Measurements from ENCODE around the gene ADGRB3. TPM values are rescaled to one million over a fixed set of nuclear protein-coding genes. Genes with fewer than 3 reads are reported as not detected.

Gene ADGRB3
- polyA plus RNA-seq, 1 donor, result 0.76 TPM

- DNase-seq (ENCODE audit: low read depth), result no peak
Observed at GRCh38 chr6:69314001-69314400, 678.9 kb downstream of the ADGRB3 start.

- DNase-seq (ENCODE audit: low read depth), result no peak
Observed at GRCh38 chr6:69314531-69314930, 679.4 kb downstream of the ADGRB3 start.

GRCh38 chr6:69331886-69332285 lies 696.8 kb downstream of the ADGRB3 start:
- DNase-seq (ENCODE audit: low read depth), result no peak

- no peak for DNase-seq (ENCODE audit: low read depth)
Observed at GRCh38 chr6:69337311-69337710, 702.2 kb downstream of the ADGRB3 start.

GRCh38 chr6:69338431-69339162 lies 703.5 kb downstream of the ADGRB3 start:
- no peak for DNase-seq (ENCODE audit: low read depth)

- no peak for DNase-seq (ENCODE audit: low read depth)
Observed at GRCh38 chr6:69339163-69339550, 704.1 kb downstream of the ADGRB3 start.

GRCh38 chr6:69340196-69340595 lies 705.1 kb downstream of the ADGRB3 start:
- no peak for DNase-seq (ENCODE audit: low read depth)

GRCh38 chr6:69343851-69344250 lies 708.8 kb downstream of the ADGRB3 start:
- DNase-seq (ENCODE audit: low read depth), result peak; percentile 48

- DNase-seq (ENCODE audit: low read depth), result peak; percentile 54
Observed at GRCh38 chr6:69349771-69350170, 714.7 kb downstream of the ADGRB3 start.

- DNase-seq (ENCODE audit: low read depth), result no peak
Observed at GRCh38 chr6:69362209-69362608, 727.1 kb downstream of the ADGRB3 start.

- no peak for DNase-seq (ENCODE audit: low read depth)
Observed at GRCh38 chr6:69366831-69367230, 731.7 kb downstream of the ADGRB3 start.

- DNase-seq (ENCODE audit: low read depth), result no peak
Observed at GRCh38 chr6:69368613-69369012, 733.5 kb downstream of the ADGRB3 start.

GRCh38 chr6:69370763-69371162 lies 735.7 kb downstream of the ADGRB3 start:
- no peak for DNase-seq (ENCODE audit: low read depth)

- no peak for DNase-seq (ENCODE audit: low read depth)
Observed at GRCh38 chr6:69378326-69378725, 743.2 kb downstream of the ADGRB3 start.

- no peak for DNase-seq (ENCODE audit: low read depth)
Observed at GRCh38 chr6:69379518-69379917, 744.4 kb downstream of the ADGRB3 start.

GRCh38 chr6:69383627-69384026 lies 748.5 kb downstream of the ADGRB3 start:
- no peak for DNase-seq (ENCODE audit: low read depth)

GRCh38 chr6:69386426-69386825 lies 751.3 kb downstream of the ADGRB3 start:
- DNase-seq (ENCODE audit: low read depth), result no peak

- no peak for DNase-seq (ENCODE audit: low read depth)
Observed at GRCh38 chr6:69390125-69390524, 755.0 kb downstream of the ADGRB3 start.

GRCh38 chr6:69391106-69391505 lies 756.0 kb downstream of the ADGRB3 start:
- no peak for DNase-seq (ENCODE audit: low read depth)

- DNase-seq (ENCODE audit: low read depth), result no peak
Observed at GRCh38 chr6:69392745-69393144, 757.7 kb downstream of the ADGRB3 start.

- DNase-seq (ENCODE audit: low read depth), result no peak
Observed at GRCh38 chr6:69398311-69398710, 763.2 kb downstream of the ADGRB3 start.

- no peak for DNase-seq (ENCODE audit: low read depth)
Observed at GRCh38 chr6:69398729-69399128, 763.6 kb downstream of the ADGRB3 start.

- DNase-seq (ENCODE audit: low read depth), result no peak
Observed at GRCh38 chr6:69408886-69409285, 773.8 kb downstream of the ADGRB3 start.

- DNase-seq (ENCODE audit: low read depth), result peak; percentile 35
Observed at GRCh38 chr6:69416776-69417175, 781.7 kb downstream of the ADGRB3 start.

Measured in forelimb muscle (tissue), 1 donor.